ENCODE data around the gene PKP1.

The PKP1 gene

GRCh38 chr1:201283836-201284553 lies 689 bp downstream of the PKP1 start:
- no peak for DNase-seq

GRCh38 chr1:201284636-201285035 lies 1.3 kb downstream of the PKP1 start:
- no peak for DNase-seq

- DNase-seq, result no peak
These were observed 2.5 kb downstream of the PKP1 start for GRCh38 chr1:201285846-201286245.

- DNase-seq, result no peak
These were observed 3.1 kb downstream of the PKP1 start for GRCh38 chr1:201286445-201286844.

- DNase-seq, result no peak
These were observed 4.7 kb downstream of the PKP1 start for GRCh38 chr1:201288007-201288406.

GRCh38 chr1:201288765-201289164 lies 5.5 kb downstream of the PKP1 start:
- DNase-seq, result no peak

GRCh38 chr1:201290551-201290950 lies 7.2 kb downstream of the PKP1 start:
- DNase-seq, result no peak

- no peak for DNase-seq
These were observed 8.6 kb downstream of the PKP1 start for GRCh38 chr1:201291916-201292315.

- DNase-seq, result no peak
These were observed 11.6 kb downstream of the PKP1 start for GRCh38 chr1:201294876-201295275.

GRCh38 chr1:201295346-201295745 lies 12.0 kb downstream of the PKP1 start:
- no peak for DNase-seq

GRCh38 chr1:201295861-201296260 lies 12.6 kb downstream of the PKP1 start:
- no peak for DNase-seq

GRCh38 chr1:201296352-201296751 lies 13.0 kb downstream of the PKP1 start:
- DNase-seq, result no peak

GRCh38 chr1:201298396-201299381 lies 15.4 kb downstream of the PKP1 start:
- DNase-seq, result no peak

GRCh38 chr1:201299968-201300367 lies 16.7 kb downstream of the PKP1 start:
- no peak for DNase-seq

- DNase-seq, result no peak
These were observed 17.3 kb downstream of the PKP1 start for GRCh38 chr1:201300641-201301040.

GRCh38 chr1:201302163-201303152 lies 19.2 kb downstream of the PKP1 start:
- no peak for DNase-seq

- no peak for DNase-seq
These were observed 20.8 kb downstream of the PKP1 start for GRCh38 chr1:201304126-201304525.

GRCh38 chr1:201305815-201306214 lies 22.5 kb downstream of the PKP1 start:
- no peak for DNase-seq

GRCh38 chr1:201307231-201307630 lies 23.9 kb downstream of the PKP1 start:
- DNase-seq, result no peak

GRCh38 chr1:201307760-201308499 lies 24.6 kb downstream of the PKP1 start:
- DNase-seq, result no peak

- peak; percentile 8 for DNase-seq
These were observed 26.1 kb downstream of the PKP1 start for GRCh38 chr1:201309416-201309815.

Measured in stimulated activated CD4-positive, alpha-beta T cell treated with anti-CD3 and anti-CD28 coated beads, Interleukin-1b, Interleukin-23, amount 100 ng/mL, for 48 hours (primary cell).